IPS-11a (cell line): ENCODE measurements around the gene SELENOT.

Experiments
- H3K4me3 ChIP-seq: one replicate; pipeline ENCODE4 v1.5.1; 2013; ENCODE audit warnings: low read depth, low read length, control low read depth

Gene SELENOT

GRCh38 chr3:150662410-150663200, 59.5 kb downstream of the SELENOT start:
- no peak overlapping the region for H3K4me3 ChIP-seq

GRCh38 chr3:150663461-150663860, 60.3 kb downstream of the SELENOT start:
- no peak overlapping the region for H3K4me3 ChIP-seq

GRCh38 chr3:150666167-150666566, 63.0 kb downstream of the SELENOT start:
- no peak overlapping the region for H3K4me3 ChIP-seq

GRCh38 chr3:150673966-150674365, 70.8 kb downstream of the SELENOT start:
- no peak overlapping the region for H3K4me3 ChIP-seq

- no peak overlapping the region for H3K4me3 ChIP-seq
Measured at GRCh38 chr3:150675587-150675986, 72.5 kb downstream of the SELENOT start.
